ENCODE measurements around the gene PPP4R4. TPM values are rescaled to one million over a fixed set of nuclear protein-coding genes. Genes with fewer than 3 reads are reported as not detected.

Gene PPP4R4, protein sequence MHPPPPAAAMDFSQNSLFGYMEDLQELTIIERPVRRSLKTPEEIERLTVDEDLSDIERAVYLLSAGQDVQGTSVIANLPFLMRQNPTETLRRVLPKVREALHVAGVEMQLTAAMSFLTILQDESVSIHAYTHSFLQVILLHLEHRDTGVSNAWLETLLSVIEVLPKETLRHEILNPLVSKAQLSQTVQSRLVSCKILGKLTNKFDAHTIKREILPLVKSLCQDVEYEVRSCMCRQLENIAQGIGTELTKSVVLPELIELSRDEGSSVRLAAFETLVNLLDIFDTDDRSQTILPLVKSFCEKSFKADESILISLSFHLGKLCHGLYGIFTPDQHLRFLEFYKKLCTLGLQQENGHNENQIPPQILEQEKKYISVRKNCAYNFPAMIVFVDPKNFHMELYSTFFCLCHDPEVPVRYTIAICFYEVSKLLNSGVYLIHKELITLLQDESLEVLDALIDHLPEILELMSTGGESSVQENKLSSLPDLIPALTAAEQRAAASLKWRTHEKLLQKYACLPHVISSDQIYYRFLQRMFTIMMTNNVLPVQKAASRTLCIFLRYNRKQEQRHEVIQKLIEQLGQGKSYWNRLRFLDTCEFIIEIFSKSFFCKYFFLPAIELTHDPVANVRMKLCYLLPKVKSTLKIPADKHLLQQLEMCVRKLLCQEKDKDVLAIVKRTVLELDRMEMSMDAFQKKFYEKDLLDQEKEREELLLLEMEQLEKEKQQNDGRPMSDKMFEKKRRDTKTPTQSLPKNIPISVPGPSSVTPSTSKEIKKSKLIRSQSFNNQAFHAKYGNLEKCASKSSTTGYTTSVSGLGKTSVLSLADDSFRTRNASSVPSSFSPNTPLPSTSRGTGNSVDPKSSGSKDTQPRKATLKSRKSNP
- not detected in 2 replicates for total RNA-seq

DNA sequence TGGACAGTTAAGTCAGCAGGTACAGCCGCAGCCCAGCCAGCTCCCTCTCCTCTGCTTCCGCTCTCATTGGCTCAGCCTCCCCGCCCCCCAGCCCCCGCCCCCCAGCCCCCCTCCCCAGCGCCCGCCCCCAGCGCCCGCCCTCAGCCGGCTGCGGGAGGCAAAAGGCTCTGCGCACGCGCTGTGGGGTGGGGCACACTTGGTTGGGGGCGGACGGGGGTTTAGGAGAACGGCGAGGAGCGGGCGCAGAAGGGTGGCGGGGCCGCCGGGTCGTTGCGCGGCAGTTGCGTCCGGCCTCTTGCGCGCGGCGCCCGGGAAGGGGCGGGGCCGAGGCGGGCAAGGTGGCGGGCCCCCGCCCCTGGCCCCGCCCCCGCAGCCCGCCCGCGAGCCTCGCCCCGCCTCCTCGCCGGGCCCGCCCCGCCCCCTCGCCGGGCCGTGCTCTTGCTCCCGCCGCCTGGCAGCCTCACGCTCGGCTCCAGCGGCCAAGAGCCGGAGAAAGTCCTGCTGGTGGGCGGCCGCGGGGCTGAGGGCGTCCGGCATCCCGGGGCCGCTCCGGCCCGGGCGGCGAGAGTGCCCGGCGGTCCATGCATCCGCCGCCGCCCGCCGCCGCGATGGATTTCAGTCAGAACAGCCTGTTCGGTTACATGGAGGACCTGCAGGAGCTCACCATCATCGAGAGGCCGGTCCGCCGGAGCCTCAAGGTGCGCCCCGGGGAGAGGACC is at the start of gene PPP4R4:
Gene PPP4R4 (plus strand): TSS at position 438 of the 719 bp plus-strand sequence. CDS start 144 bp downstream, at position 582.

DNA sequence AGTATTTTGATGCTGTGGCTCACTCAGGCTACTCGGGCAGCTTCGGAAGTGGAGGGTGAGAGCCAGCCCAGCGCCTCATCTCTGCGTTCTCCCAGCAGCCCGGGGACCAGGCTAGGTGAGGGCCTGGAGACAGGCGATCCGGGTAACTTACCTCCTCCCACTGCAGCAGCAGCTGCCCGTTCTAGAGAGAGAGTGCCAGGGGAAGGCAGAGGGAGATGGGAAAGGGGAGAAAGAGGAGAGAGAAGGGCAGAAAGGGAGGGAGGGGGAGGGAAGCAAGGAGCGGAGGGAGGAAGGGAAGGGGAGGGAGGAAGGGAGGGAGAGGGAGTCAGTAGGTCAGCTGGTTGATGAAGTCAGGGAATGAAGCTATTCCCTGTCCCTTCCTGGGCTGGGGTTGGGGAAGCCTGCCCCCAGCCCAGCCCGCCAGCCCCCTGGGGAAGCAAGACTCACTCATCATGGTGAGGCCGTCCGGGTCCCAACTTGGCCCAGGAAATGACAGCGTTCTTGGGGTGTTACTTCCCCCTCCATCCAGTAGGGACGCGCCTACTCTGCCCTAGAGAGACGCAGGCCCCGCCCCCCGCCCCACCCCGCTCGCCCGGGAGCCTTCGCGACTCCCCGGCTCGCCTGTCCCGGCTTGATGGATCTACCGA is 44.9 kb upstream of the PPP4R4 start, which contains the start of gene IFI27L2:
Gene IFI27L2 (minus strand): TSS at position 494 of the 647 bp plus-strand sequence. CDS start 40 bp downstream, at position 454.

DNA sequence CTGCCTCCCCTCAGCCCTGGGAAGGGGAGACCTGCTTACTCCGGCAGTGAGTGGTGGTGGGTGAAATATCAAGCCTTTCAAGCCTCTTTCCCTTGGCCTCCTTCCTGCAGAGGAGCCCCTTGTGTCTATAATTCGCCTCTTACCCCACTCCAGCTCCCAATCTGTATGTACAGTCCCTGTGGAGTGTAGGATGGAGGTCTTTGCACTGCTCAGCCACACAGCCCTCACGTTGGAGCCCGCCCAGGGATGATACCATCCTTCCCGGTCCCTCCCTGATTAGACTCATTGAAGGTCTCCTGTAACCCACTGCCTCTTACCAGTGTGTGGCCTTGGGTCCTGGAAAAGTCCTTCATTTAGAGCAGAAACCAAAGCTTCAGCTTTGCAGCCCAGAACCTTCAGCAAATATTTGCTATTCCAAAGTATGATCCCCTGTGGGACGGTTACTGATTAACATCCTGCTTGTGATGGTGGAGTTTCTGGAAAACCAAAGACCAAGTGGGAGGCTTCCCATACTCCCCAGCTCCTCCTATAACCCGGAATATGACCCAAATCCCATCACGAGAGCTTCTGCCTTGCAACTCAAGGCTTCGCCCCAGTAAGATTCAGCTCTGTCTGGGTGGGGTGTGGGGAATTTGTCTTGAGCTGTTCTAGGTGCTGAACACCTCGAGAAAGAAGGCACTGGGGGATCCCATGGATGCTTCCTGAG is 118.9 kb downstream of the PPP4R4 start, which contains the start of gene SERPINA10:
Gene SERPINA10 (minus strand): TSS at position 397 of the 706 bp plus-strand sequence. CDS start 2,675 bp downstream, outside the sequence.

DNA sequence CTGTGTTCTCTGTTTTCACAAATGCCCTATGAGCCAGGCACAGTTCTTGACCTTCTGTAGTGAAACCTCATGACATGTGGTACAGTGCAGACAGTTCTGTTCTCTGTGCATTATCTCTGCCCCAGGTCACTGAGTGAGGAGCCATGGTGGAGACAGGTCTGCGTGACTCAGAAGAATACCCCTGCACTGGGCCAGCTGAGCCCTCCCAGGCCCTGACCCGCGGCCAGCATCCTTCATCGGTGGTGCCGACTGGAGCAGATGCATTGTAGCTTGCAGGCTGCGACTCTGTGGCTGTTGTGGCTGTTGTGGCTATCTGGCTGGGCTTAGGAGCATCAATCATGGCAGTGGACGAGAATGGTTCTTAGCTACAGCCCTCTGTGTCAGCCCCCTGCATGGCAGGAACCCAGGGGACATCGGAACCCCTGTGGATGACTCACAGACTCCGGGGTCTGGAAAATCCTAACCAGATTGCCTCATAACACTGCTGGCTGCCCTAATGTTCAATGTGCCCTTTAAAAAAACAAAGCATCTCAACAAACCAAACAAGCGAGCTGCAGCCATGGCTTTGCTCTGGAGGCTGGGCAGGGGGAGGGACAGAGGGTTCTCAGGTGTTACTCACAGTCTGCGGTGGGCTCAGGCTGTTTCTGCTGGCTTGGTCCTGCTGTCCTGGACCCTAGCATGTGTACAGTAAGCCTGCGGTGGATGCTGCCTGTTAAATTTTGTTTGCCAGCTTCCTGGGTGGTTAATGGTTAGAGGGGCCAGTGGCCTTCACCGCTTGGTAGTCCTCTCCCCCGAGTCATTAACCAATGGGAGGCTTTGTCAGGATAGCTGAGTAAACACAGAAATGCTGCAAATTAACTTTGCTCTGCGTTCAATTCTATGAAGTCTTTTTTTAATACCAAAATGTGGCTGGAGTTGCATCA is 148.8 kb downstream of the PPP4R4 start, which contains the start of gene SERPINA6:
Gene SERPINA6 (minus strand): TSS at position 689 of the 923 bp plus-strand sequence. CDS start 8,688 bp downstream, outside the sequence.

Other genes with a start within 250 kb of the PPP4R4 start
- gene FAM181A, start 247.0 kb upstream of the PPP4R4 start, total RNA-seq, result not detected in 2 replicates
- gene ASB2, start 197.8 kb upstream of the PPP4R4 start, total RNA-seq, result not detected in 2 replicates
- gene CCDC197, start 177.0 kb upstream of the PPP4R4 start, total RNA-seq, result not detected in 2 replicates
- gene OTUB2, start 148.0 kb upstream of the PPP4R4 start, total RNA-seq, result 0.11 and 0.60 TPM in 2 replicates
- 75.4 and 103 TPM in 2 replicates for gene DDX24, start 93.1 kb upstream of the PPP4R4 start, total RNA-seq
- gene IFI27L1, start 93.0 kb upstream of the PPP4R4 start, total RNA-seq, result 8.3 and 11.6 TPM in 2 replicates
- gene IFI27, start 63.6 kb upstream of the PPP4R4 start, total RNA-seq, result 2.2 and 4.7 TPM in 2 replicates
- gene IFI27L2, start 44.7 kb upstream of the PPP4R4 start, total RNA-seq, result 3.4 and 4.2 TPM in 2 replicates
- gene SERPINA10, start 118.9 kb downstream of the PPP4R4 start, total RNA-seq, result not detected in 2 replicates
- gene SERPINA6, start 149.0 kb downstream of the PPP4R4 start, total RNA-seq, result not detected in 2 replicates
- not detected in 2 replicates for gene SERPINA2, start 192.4 kb downstream of the PPP4R4 start, total RNA-seq
- gene SERPINA1, start 214.3 kb downstream of the PPP4R4 start, total RNA-seq, result not detected in 2 replicates

Data from dermis lymphatic vessel endothelial cell (primary cell).